B cell (primary cell): Measurements from ENCODE around the gene CBR4. TPM values are rescaled to one million over a fixed set of nuclear protein-coding genes. Genes with fewer than 3 reads are reported as not detected.

Experiments
- ATAC-seq: fragments of 200-7000 bp; cut with Tn5 transposase; one replicate; pipeline ENCODE4 v1.10.0; 2021; ENCODE audit warnings: low read depth, mild to moderate bottlenecking, moderate number of reproducible peaks, moderate library complexity
- CTCF ChIA-PET: fragments of 350-600 bp; sonication (Branson Sonifier 250); formaldehyde crosslinking; loops from one replicate; lab custom pipeline; 2021; ENCODE audit warnings: antibody characterized with exemption, inconsistent platforms; lab: Charles Lee
- POLR2A ChIA-PET: fragments of 350-600 bp; sonication (Branson Sonifier 250); formaldehyde crosslinking; loops from one replicate; lab custom pipeline; 2021; ENCODE audit warnings: antibody characterized with exemption; lab: Charles Lee
- DNase-seq: peaks from one replicate; pipeline ENCODE4 v3.0.0; 2013
- H2AFZ ChIP-seq: 2 replicates; pipeline ENCODE4 v1.6.1; 2012; ENCODE audit warnings: mild to moderate bottlenecking, low read depth, low read length; ENCODE audit not compliant: insufficient read depth, poor library complexity, severe bottlenecking
- H3K27ac ChIP-seq, 2 donors: 1 replicate in 1 of 2; 2 replicates in 1 of 2; pipeline ENCODE4 v1.5.1; 2012 to 2013; ENCODE audit warnings: low read length in 2 of 2, mild to moderate bottlenecking in 2 of 2, moderate library complexity in 1 of 2
- H3K27me3 ChIP-seq, 4 experiments: fragments of 200-600 bp in 1 of 4; sonication (generic) in 1 of 4; replicated peaks in 1 of 4; 1 replicate in 2 of 4; 2 replicates in 2 of 4; pipeline versions ENCODE4 v1.6.1 to v1.7.0; 2013 to 2016; ENCODE audit warnings: low read length in 3 of 4, mild to moderate bottlenecking in 2 of 4, mixed read lengths in 1 of 4, moderate library complexity in 1 of 4; ENCODE audit not compliant: insufficient read depth in 4 of 4, control insufficient read depth in 3 of 4; ENCODE audit errors: control extremely low read depth in 1 of 4
- H3K36me3 ChIP-seq, 2 experiments: replicated peaks in 1 of 2; 1 replicate in 1 of 2; 2 replicates in 1 of 2; pipeline versions ENCODE4 v1.6.1 to v1.7.1; 2013; ENCODE audit warnings: low read length in 1 of 2; ENCODE audit not compliant: insufficient read depth in 2 of 2, control insufficient read depth in 1 of 2; ENCODE audit errors: control extremely low read depth in 1 of 2, extremely low read depth in 1 of 2
- H3K4me1 ChIP-seq, 2 donors: fragments of 200-600 bp in 1 of 2; sonication (generic) in 1 of 2; 1 replicate in 1 of 2; 2 replicates in 1 of 2; pipeline versions ENCODE4 v1.5.1 to v1.6.1; 2013 to 2017; ENCODE audit warnings: low read length in 2 of 2; ENCODE audit not compliant: control insufficient read depth in 2 of 2, insufficient read depth in 2 of 2
- H3K4me2 ChIP-seq: replicated peaks from 2 replicates; pipeline ENCODE3; 2012; ENCODE audit warnings: mild to moderate bottlenecking, low read depth, low read length; ENCODE audit not compliant: poor library complexity, severe bottlenecking
- H3K4me3 ChIP-seq, 5 experiments: fragments of 200-600 bp in 1 of 5; sonication (generic) in 1 of 5; 1 replicate in 3 of 5; 2 replicates in 2 of 5; pipeline versions ENCODE4 v1.5.1 to v1.7.0; 2011 to 2016; ENCODE audit warnings: low read length in 4 of 5, mild to moderate bottlenecking in 4 of 5, low read depth in 2 of 5, control low read depth in 1 of 5, moderate library complexity in 1 of 5; ENCODE audit not compliant: insufficient read depth in 1 of 5; ENCODE audit errors: control extremely low read depth in 1 of 5, extremely low read depth in 1 of 5
- H3K79me2 ChIP-seq: fragments of 200-600 bp; sonication (generic); one replicate; pipeline ENCODE4 v1.6.0; 2016; ENCODE audit warnings: low read length; ENCODE audit not compliant: control insufficient read depth, insufficient read depth
- H3K9ac ChIP-seq: fragments of 200-600 bp; sonication (generic); 2 replicates; pipeline ENCODE4 v1.6.1; 2017; ENCODE audit warnings: mild to moderate bottlenecking, low read length, moderate library complexity
- H3K9me3 ChIP-seq, 3 donors: one replicate each; pipeline versions ENCODE4 v1.6.1 to v1.7.1; 2013; ENCODE audit warnings: low read length in 2 of 3; ENCODE audit not compliant: control insufficient read depth in 2 of 3, insufficient read depth in 1 of 3; ENCODE audit errors: control extremely low read depth in 1 of 3
- H4K20me1 ChIP-seq: 2 replicates; pipeline ENCODE4 v1.6.0; 2012; ENCODE audit warnings: mild to moderate bottlenecking, low read length; ENCODE audit not compliant: insufficient read depth, control insufficient read depth, poor library complexity, severe bottlenecking
- H3K27ac Mint-ChIP-seq: one replicate; pipeline ENCODE4 v1.8.0; 2021; ENCODE audit warnings: mixed read lengths
- H3K27me3 Mint-ChIP-seq: one replicate; pipeline ENCODE4 v1.8.0; 2021; ENCODE audit warnings: mixed read lengths
- H3K4me1 Mint-ChIP-seq: one replicate; pipeline ENCODE4 v1.8.0; 2021; ENCODE audit warnings: mixed read lengths
- H3K4me3 Mint-ChIP-seq: one replicate; pipeline ENCODE4 v1.8.0; 2021; ENCODE audit warnings: mixed read lengths
- H3K9me3 Mint-ChIP-seq: one replicate; pipeline ENCODE4 v1.8.0; 2022; ENCODE audit warnings: mixed read lengths; ENCODE audit not compliant: insufficient read depth
- CTCF ChIP-seq: fragments of 200-600 bp; IDR thresholded peaks from one replicate; pipeline ENCODE4 v1.8.0; 2022; ENCODE audit warnings: antibody characterized with exemption, mild to moderate bottlenecking
- EZH2 ChIP-seq: IDR thresholded peaks from 2 replicates; pipeline ENCODE4 v1.6.1; 2012; ENCODE audit warnings: borderline replicate concordance, low read depth, mild to moderate bottlenecking, moderate library complexity, low read length; ENCODE audit not compliant: insufficient read depth, poor library complexity, severe bottlenecking
- WGBS: methylation state at CpG from one replicate; pipeline ENCODE4 v1.1.5; 2013; ENCODE audit warnings: missing lambda C conversion rate; ENCODE audit not compliant: insufficient coverage; 5-methylcytosine and 5-hydroxymethylcytosine counted together
- intact Hi-C: fragments of 100-400 bp; cut with micrococcal nuclease; formaldehyde crosslinking; loops from one replicate; pipeline ENCODE4 v1.10.0; 2022
- polyA plus RNA-seq: library from polyadenylated mRNA; depleted of rRNA; stranded (reverse); fragments of >200 nt; gene quantifications from 2 replicates; pipeline ENCODE4 v1.2.3, GENCODE V29; 2012
- total RNA-seq, 2 donors: library from RNA; stranded (reverse); fragments of 120-200 nt in 1 of 2; gene quantifications; 1 replicate in 1 of 2; 2 replicates in 1 of 2; pipeline versions ENCODE4 v1.2.3 to v1.2.4, GENCODE V29; 2013 to 2022

Gene CBR4
- total and polyA plus RNA-seq, 2 donors (not counting 1 experiment from before 2014, with no cell fraction given), result 7.9 to 32.1 TPM

GRCh38 chr4:168999809-169000208 lies 10.2 kb downstream of the CBR4 start:
- no peaks in the 10 kb centered on the region for H3K27me3 ChIP-seq
- no peak overlapping the region for H3K4me2 ChIP-seq
- WGBS, result 100% methylated on average over 1 of the region's 4 CpGs
- no peaks in the 10 kb centered on the region for H3K9me3 ChIP-seq
- H3K36me3 ChIP-seq, result peaks cover 17 to 47% of the 10 kb centered on the region in 2 experiments
- Mint-ChIP-seq H3K27ac (no peak overlapping the region), H3K9me3 (no peaks in the 10 kb centered on the region), H3K4me1 (peaks cover 4% of the 10 kb centered on the region), H3K4me3 (no peak overlapping the region), H3K27me3 (no peaks in the 10 kb centered on the region)
- no peak overlapping the region for H2AFZ ChIP-seq
- H3K79me2 ChIP-seq, result peaks cover 11% of the 10 kb centered on the region
- H3K4me1 ChIP-seq, result no peaks in the 10 kb centered on the region
- no peak overlapping the region for H3K27ac ChIP-seq
- CTCF ChIA-PET, result interaction anchor here (0.6 to 2.3 kb wide), 3 partner anchors 10 to 76 kb away, joined by 3 to 15 read pairs (median 5); partner anchors contain the start of gene CBR4
- ATAC-seq (no peak), DNase-seq (no peak)
- intact Hi-C loops, result no loop called here
- TF ChIP-seq CTCF (no peak), EZH2 (no peak)
- no peak overlapping the region for H3K9ac ChIP-seq
- H4K20me1 ChIP-seq, result peaks cover 6% of the 10 kb centered on the region
- H3K4me3 ChIP-seq, result no peak overlapping the region
- POLR2A ChIA-PET, result interaction anchor here (0.7 kb wide), 1 partner anchor 10 kb away, joined by 3 read pairs; the partner anchor contains the start of gene CBR4

- Mint-ChIP-seq H3K27ac (no peak overlapping the region), H3K4me1 (peaks cover 2% of the 10 kb centered on the region), H3K4me3 (no peak overlapping the region), H3K27me3 (no peaks in the 10 kb centered on the region), H3K9me3 (no peaks in the 10 kb centered on the region)
- no peak for DNase-seq
- Histone ChIP-seq H3K4me2 (no peak overlapping the region), H3K79me2 (peaks cover 12% of the 10 kb centered on the region), H3K4me1 (no peaks in the 10 kb centered on the region), H3K27me3 (no peaks in the 10 kb centered on the region), H2AFZ (no peak overlapping the region), H3K36me3 (peaks cover 17 to 47% of the 10 kb centered on the region in 2 experiments), H3K4me3 (no peak overlapping the region), H4K20me1 (peaks cover 6% of the 10 kb centered on the region), H3K27ac (no peak overlapping the region), H3K9me3 (no peaks in the 10 kb centered on the region), H3K9ac (no peak overlapping the region)
- TF ChIP-seq CTCF (no peak), EZH2 (no peak)
- ATAC-seq, result no peak
- ChIA-PET CTCF (no interaction called here), POLR2A (no interaction called here)
- intact Hi-C loops, result no loop called here
- no CpG with 5 or more reads among the region's 1 CpG for WGBS
Measured at GRCh38 chr4:168998596-168998995, 11.5 kb downstream of the CBR4 start.
